Measurements from ENCODE around the gene FRMD4A. TPM values are rescaled to one million over a fixed set of nuclear protein-coding genes. Genes with fewer than 3 reads are reported as not detected.

Gene FRMD4A
- total RNA-seq, 1 donor from 2014 or later: 28.2 TPM

- Histone ChIP-seq H3K4me3 (ENCODE audit: low read depth, low read length) (no peak overlapping the region), H3K36me3 (ENCODE audit: control insufficient read depth, insufficient read depth, low read length) (no peaks in the 10 kb centered on the region), H3K27me3 (ENCODE audit: control insufficient read depth, insufficient read depth, low read length) (no peaks in the 10 kb centered on the region)
- TF ChIP-seq CTCF (IDR thresholded peaks at IDR 0.05; ENCODE audit: insufficient read depth, low read length, poor library complexity, severe bottlenecking): no peak
- peak; percentile 61 for DNase-seq (ENCODE audit: low read depth)
These were observed 268.0 kb downstream of the FRMD4A start for GRCh38 chr10:14062528-14063260.

- no peaks in the 10 kb centered on the region for H3K27me3 ChIP-seq (ENCODE audit: control insufficient read depth, insufficient read depth, low read length)
- H3K4me3 ChIP-seq (ENCODE audit: low read depth, low read length): no peak overlapping the region
- no peaks in the 10 kb centered on the region for H3K36me3 ChIP-seq (ENCODE audit: control insufficient read depth, insufficient read depth, low read length)
- no peak for TF ChIP-seq CTCF (IDR thresholded peaks at IDR 0.05; ENCODE audit: insufficient read depth, low read length, poor library complexity, severe bottlenecking)
- DNase-seq (ENCODE audit: low read depth): no peak
These were observed 270.2 kb downstream of the FRMD4A start for GRCh38 chr10:14060320-14061070.

GRCh38 chr10:14056610-14057332 lies 274.0 kb downstream of the FRMD4A start:
- Histone ChIP-seq H3K27me3 (ENCODE audit: control insufficient read depth, insufficient read depth, low read length) (no peaks in the 10 kb centered on the region), H3K4me3 (ENCODE audit: low read depth, low read length) (no peak overlapping the region), H3K36me3 (ENCODE audit: control insufficient read depth, insufficient read depth, low read length) (no peaks in the 10 kb centered on the region)
- peak; percentile 54 for DNase-seq (ENCODE audit: low read depth)
- no peak for TF ChIP-seq CTCF (IDR thresholded peaks at IDR 0.05; ENCODE audit: insufficient read depth, low read length, poor library complexity, severe bottlenecking)

GRCh38 chr10:14052931-14053330 lies 277.8 kb downstream of the FRMD4A start:
- Histone ChIP-seq H3K36me3 (ENCODE audit: control insufficient read depth, insufficient read depth, low read length) (no peaks in the 10 kb centered on the region), H3K4me3 (ENCODE audit: low read depth, low read length) (no peak overlapping the region), H3K27me3 (ENCODE audit: control insufficient read depth, insufficient read depth, low read length) (no peaks in the 10 kb centered on the region)
- DNase-seq (ENCODE audit: low read depth): no peak
- no peak for TF ChIP-seq CTCF (IDR thresholded peaks at IDR 0.05; ENCODE audit: insufficient read depth, low read length, poor library complexity, severe bottlenecking)

GRCh38 chr10:14050598-14050997 lies 280.1 kb downstream of the FRMD4A start:
- no peak for DNase-seq (ENCODE audit: low read depth)
- no peak for TF ChIP-seq CTCF (IDR thresholded peaks at IDR 0.05; ENCODE audit: insufficient read depth, low read length, poor library complexity, severe bottlenecking)
- no peaks in the 10 kb centered on the region for H3K27me3 ChIP-seq (ENCODE audit: control insufficient read depth, insufficient read depth, low read length)
- no peaks in the 10 kb centered on the region for H3K36me3 ChIP-seq (ENCODE audit: control insufficient read depth, insufficient read depth, low read length)
- H3K4me3 ChIP-seq (ENCODE audit: low read depth, low read length): no peak overlapping the region
